Measurements from ENCODE around the gene COPB2. TPM values are rescaled to one million over a fixed set of nuclear protein-coding genes. Genes with fewer than 3 reads are reported as not detected.

COPB2 gene
- total and polyA plus RNA-seq, 2 of the 8 experiments (the other 6 are each of a cell fraction or from before 2014, with no cell fraction given): 40.3 to 119 TPM

- H4K91ac ChIP-seq (replicated peaks; ENCODE audit: insufficient read length, low read length): no peak overlapping the region
- H3K36me3 ChIP-seq (ENCODE audit: control insufficient read depth in 2 of 4, insufficient read depth in 4 of 4, low read length in 3 of 4): no peaks in the 10 kb centered on the region
- H2BK5ac ChIP-seq (ENCODE audit: low read depth, low read length): no peak overlapping the region
- H2BK12ac ChIP-seq (ENCODE audit: low read depth, low read length): no peak overlapping the region
- H4K5ac ChIP-seq (ENCODE audit: insufficient read length, low read depth, low read length): no peak overlapping the region
- FAIRE-seq: no peak
- H3K4me2 ChIP-seq (ENCODE audit: insufficient read depth in 1 of 2, low read depth in 2 of 2, low read length in 2 of 2): no peak overlapping the region
- ChIA-PET CTCF (ENCODE audit: partially characterized antibody) (interaction anchor here (0.9 to 4.7 kb wide), 8 partner anchors 10 to 404 kb away, joined by 3 to 58 read pairs (median 4); no protein-coding TSS in a partner anchor), POLR2A (ENCODE audit: partially characterized antibody) (no interaction called here)
- no peak overlapping the region for H3K56ac ChIP-seq (replicated peaks; ENCODE audit: insufficient read length, low read depth, low read length)
- no peak overlapping the region for H2AK5ac ChIP-seq (ENCODE audit: low read depth, low read length)
- no peak overlapping the region for H3K4me3 ChIP-seq (ENCODE audit: extremely low read depth in 1 of 4, insufficient read depth in 2 of 4, low read depth in 3 of 4, low read length in 4 of 4)
- no peak overlapping the region for H3K14ac ChIP-seq (ENCODE audit: insufficient read length)
- no peak overlapping the region for H4K8ac ChIP-seq (ENCODE audit: extremely low read depth, insufficient read depth, low read length)
- no peaks in the 10 kb centered on the region for H4K20me1 ChIP-seq (replicated peaks in 1 of 2; ENCODE audit: control insufficient read depth in 1 of 2, insufficient read depth in 2 of 2, low read length in 2 of 2)
- H2AFZ ChIP-seq (ENCODE audit: low read length): no peak overlapping the region
- no peaks in the 10 kb centered on the region for H3K23me2 ChIP-seq (ENCODE audit: low read depth, low read length)
- H2BK20ac ChIP-seq (ENCODE audit: low read length): no peak overlapping the region
- H3K4ac ChIP-seq (replicated peaks; ENCODE audit: insufficient read length, low read depth, low read length): no peak overlapping the region
- H2BK15ac ChIP-seq (ENCODE audit: low read length): no peak overlapping the region
- no peak overlapping the region for H3K9ac ChIP-seq (replicated peaks in 1 of 4; ENCODE audit: extremely low read depth in 1 of 4, low read depth in 3 of 4, low read length in 3 of 4)
- H3K9me3 ChIP-seq (ENCODE audit: insufficient read depth in 2 of 2, low read depth in 1 of 2, low read length in 1 of 2): no peaks in the 10 kb centered on the region
- H3K18ac ChIP-seq (ENCODE audit: extremely low read depth, low read length): no peak overlapping the region
- WGBS, 2 experiments (ENCODE audit: extremely low coverage in 1 of 2, insufficient coverage in 1 of 2, insufficient read length in 1 of 2, insufficient replicate concordance in 2 of 2, low coverage in 1 of 2, low lambda C conversion rate in 2 of 2, missing lambda C conversion rate in 1 of 2): 78% methylated on average over 5 of the region's 5 CpGs; no CpG with 5 or more reads in 1 of the 2 experiments
- no peak overlapping the region for H3K27ac ChIP-seq (ENCODE audit: low read depth, low read length)
- DNase-seq (ENCODE audit: low read depth in 1 of 2, low spot score in 2 of 2): no peak
- no peak overlapping the region for H2BK120ac ChIP-seq (replicated peaks; ENCODE audit: low read depth, low read length)
- no peak overlapping the region for H3K23ac ChIP-seq (ENCODE audit: insufficient read length)
- H3K79me2 ChIP-seq (ENCODE audit: control insufficient read depth in 1 of 2, insufficient read depth in 2 of 2, low read length in 2 of 2): no peaks in the 10 kb centered on the region
- peaks cover 0 to 5% (median 4%) of the 10 kb centered on the region in 4 experiments; a peak in 3 of 7 replicates for H3K27me3 ChIP-seq (replicated peaks in 1 of 4; ENCODE audit: control insufficient read depth in 3 of 4, extremely low read depth in 1 of 4, insufficient read depth in 3 of 4, low read length in 3 of 4)
- H3K79me1 ChIP-seq (ENCODE audit: low read depth, low read length): no peaks in the 10 kb centered on the region
- no peaks in the 10 kb centered on the region for H3K4me1 ChIP-seq (replicated peaks in 1 of 4; ENCODE audit: control insufficient read depth in 3 of 4, insufficient read depth in 4 of 4, low read length in 3 of 4)
- TF ChIP-seq TAF7 (optimal IDR thresholded peaks at IDR 0.05; ENCODE audit: borderline replicate concordance, low read depth, low read length) (no peak), HDAC6 (IDR thresholded peaks at IDR 0.05; ENCODE audit: low read depth, low read length) (no peak), SP2 (IDR thresholded peaks at IDR 0.05; ENCODE audit: low read length) (no peak), ATF3 (IDR thresholded peaks at IDR 0.05; ENCODE audit: insufficient read depth, low read depth, low read length) (no peak), KDM5A (IDR thresholded peaks at IDR 0.05; ENCODE audit: low read length) (no peak), NANOG (IDR thresholded peaks at IDR 0.05; ENCODE audit: insufficient read depth, low read depth, low read length, poor library complexity, severe bottlenecking) (no peak), SP4 (IDR thresholded peaks at IDR 0.05; ENCODE audit: low read length) (no peak), RXRA (IDR thresholded peaks at IDR 0.05; ENCODE audit: insufficient read depth, low read depth, low read length) (no peak), BRCA1 (IDR thresholded peaks at IDR 0.05; ENCODE audit: low read depth, low read length) (no peak), FOSL1 (IDR thresholded peaks at IDR 0.05; ENCODE audit: insufficient read depth, low read depth, low read length) (no peak), ZNF274 (IDR thresholded peaks at IDR 0.05; ENCODE audit: borderline replicate concordance, extremely low read depth, low read length) (no peak)
- TF ChIP-seq, protein P1, sequence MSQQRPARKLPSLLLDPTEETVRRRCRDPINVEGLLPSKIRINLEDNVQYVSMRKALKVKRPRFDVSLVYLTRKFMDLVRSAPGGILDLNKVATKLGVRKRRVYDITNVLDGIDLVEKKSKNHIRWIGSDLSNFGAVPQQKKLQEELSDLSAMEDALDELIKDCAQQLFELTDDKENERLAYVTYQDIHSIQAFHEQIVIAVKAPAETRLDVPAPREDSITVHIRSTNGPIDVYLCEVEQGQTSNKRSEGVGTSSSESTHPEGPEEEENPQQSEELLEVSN (IDR thresholded peaks at IDR 0.05): no peak
Observed at GRCh38 chr3:139327231-139327630, 62.2 kb downstream of the COPB2 start.

Measured in H1 (cell line).